LHCN-M2 (cell line): ENCODE measurements around the gene DRG2. TPM values are rescaled to one million over a fixed set of nuclear protein-coding genes. Genes with fewer than 3 reads are reported as not detected.

Source experiments
- DNase-seq: peaks from one replicate; pipeline ENCODE4 v3.0.0-alpha.2; 2012; ENCODE audit warnings: low read depth
- total RNA-seq: library from RNA; depleted of rRNA; stranded (reverse); fragments of >200 nt; gene quantifications from 2 replicates; pipeline ENCODE4 v1.2.3, GENCODE V29; 2014

Gene DRG2
- total RNA-seq, 1 experiment from 2014 or later = 49.5 TPM

DNA sequence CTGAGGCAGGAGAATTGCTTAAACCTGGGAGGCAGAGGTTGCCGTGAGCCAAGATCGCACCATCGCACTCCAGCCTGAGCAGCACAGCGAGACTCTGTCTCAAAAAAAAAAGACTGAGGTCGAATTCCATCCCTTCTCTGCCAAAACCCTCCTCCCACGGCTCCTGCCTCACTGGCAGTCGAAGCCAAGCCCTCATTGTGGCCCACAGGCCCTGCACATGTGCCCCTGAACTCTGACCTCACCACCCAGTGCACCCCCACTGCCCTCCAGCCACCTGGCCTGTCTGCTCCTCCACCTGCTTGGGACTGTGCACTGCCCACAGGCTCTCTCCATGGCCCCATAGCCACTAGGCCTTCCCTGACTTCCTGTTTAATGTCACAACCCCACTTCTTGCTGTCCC, 27.8 kb downstream of the DRG2 start:
- DNase-seq = no peak

DNA sequence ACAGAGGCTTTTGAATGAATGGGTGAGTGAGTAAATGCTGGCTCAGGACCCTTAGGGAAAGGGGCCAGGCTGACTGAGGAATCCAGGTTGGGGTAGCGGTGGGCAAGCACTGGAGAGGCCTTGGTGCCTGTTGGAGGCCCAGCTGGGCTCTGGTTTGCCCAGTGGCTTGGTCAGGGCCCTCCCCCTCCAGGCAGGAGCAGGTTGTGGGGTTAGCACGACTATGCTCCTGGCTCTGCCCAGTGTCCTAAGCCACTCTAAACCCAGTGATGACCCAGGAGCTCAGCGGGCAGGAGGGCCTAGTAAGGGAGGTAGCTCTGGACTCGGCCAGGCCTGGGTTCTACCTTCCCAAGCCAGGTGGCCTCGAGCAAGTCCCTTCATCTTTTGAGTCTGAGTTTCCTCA, 28.3 kb downstream of the DRG2 start:
- DNase-seq = no peak

DNA sequence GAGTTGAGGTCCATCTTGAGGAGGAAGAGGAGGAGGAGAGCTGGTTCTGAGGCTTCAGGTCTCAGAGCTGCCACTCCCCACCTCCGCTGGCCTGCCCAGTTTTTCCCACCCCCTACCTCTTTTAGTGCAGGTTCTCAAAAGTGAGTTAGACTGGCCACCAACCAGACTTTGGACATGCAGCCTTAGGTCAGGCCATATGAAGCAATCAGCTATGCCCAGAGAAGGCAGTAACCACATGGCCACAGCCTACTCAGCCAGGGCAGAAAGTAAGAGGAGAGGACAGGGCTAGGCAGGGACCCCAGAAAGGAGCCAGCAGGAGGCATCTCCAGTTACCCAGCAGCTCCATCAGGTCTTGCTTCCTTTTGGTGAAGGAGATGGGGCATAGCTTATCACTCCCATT, 29.8 kb downstream of the DRG2 start:
- DNase-seq = no peak

DNA sequence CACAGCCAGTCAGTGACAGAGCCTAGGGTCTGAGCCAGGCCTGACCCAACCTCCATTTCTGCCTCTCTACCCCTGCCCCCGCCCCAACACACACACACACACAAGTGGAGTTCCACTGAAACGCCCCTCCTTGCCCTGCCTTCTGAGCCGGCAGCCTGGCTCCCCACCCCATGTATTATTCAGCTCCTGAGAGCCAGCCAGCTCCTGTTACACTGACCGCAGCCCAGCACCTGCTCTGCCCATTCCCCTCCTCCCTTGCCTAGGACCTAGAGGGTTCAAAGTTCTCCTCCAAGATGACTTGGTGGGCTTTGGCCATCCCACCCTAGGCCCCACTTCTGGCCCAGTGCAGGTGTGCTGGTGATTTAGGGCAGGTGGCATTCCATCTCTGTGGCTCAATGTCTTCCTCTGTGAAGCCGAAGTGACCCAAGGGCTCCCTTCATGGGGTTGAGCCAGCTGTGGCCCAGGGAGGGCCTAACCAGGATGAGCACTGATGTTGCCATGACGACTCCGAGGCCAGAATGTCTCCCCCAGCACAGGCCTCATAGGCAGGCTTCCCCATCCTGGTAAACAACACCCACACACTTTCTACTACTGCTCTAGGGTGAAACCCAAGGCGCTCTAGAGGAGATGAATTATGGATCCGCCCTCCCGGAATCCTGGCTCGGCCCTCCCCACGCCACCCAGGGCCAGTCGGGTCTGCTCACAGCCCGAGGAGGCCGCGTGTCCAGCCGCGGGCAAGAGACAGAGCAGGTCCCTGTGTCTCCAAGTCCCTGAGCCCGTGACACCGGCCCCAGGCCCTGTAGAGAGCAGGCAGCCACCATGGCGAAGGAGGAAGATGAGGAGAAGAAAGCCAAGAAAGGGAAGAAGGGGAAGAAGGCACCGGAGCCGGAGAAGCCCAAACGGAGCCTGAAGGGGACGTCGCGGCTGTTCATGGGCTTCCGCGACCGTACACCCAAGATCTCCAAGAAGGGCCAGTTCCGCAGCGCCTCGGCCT, 30.5 kb downstream of the DRG2 start:
- no peak for DNase-seq

DNA sequence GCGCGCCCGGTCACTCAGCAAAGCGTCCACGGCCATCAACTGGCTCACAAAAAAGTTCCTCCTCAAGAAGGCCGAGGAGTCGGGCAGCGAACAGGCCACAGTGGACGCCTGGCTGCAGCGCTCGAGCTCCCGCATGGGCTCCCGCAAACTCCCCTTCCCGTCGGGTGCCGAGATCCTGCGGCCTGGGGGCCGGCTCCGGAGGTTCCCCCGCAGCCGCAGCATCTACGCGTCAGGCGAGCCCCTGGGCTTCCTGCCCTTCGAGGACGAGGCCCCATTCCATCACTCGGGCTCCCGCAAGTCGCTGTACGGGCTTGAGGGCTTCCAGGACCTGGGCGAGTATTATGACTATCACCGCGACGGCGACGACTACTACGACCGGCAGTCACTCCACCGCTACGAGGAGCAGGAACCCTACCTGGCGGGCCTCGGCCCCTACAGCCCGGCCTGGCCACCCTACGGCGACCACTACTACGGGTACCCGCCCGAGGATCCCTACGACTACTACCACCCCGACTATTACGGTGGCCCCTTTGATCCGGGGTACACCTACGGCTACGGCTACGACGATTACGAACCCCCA, 31.5 kb downstream of the DRG2 start:
- no peak for DNase-seq

DNA sequence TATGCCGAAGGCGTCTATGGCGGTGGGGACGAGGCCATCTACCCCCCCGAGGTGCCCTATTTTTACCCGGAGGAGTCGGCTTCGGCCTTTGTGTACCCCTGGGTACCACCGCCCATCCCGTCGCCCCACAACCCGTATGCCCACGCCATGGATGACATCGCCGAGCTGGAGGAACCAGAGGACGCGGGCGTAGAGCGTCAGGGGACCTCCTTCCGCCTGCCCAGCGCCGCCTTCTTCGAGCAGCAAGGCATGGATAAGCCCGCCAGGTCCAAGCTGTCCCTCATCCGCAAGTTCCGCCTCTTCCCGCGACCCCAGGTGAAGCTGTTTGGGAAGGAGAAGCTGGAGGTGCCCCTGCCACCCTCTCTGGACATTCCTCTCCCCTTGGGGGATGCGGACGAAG, 32.2 kb downstream of the DRG2 start:
- no peak for DNase-seq

DNA sequence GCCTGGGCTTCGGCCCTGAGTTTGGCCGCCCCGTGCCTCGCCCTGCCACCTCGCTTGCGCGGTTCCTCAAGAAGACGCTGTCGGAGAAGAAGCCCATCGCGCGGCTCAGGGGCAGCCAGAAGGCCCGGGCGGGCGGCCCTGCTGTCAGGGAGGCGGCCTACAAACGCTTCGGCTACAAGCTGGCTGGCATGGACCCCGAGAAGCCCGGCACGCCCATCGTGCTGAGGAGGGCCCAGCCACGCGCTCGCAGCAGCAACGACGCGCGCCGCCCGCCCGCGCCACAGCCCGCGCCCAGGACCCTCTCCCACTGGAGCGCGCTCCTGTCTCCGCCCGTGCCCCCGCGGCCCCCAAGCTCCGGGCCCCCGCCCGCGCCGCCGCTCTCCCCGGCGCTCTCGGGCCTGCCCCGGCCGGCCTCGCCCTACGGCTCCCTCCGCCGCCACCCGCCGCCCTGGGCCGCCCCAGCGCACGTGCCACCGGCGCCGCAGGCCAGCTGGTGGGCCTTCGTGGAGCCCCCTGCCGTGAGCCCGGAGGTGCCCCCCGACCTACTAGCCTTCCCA, 32.8 kb downstream of the DRG2 start:
- no peak for DNase-seq

DNA sequence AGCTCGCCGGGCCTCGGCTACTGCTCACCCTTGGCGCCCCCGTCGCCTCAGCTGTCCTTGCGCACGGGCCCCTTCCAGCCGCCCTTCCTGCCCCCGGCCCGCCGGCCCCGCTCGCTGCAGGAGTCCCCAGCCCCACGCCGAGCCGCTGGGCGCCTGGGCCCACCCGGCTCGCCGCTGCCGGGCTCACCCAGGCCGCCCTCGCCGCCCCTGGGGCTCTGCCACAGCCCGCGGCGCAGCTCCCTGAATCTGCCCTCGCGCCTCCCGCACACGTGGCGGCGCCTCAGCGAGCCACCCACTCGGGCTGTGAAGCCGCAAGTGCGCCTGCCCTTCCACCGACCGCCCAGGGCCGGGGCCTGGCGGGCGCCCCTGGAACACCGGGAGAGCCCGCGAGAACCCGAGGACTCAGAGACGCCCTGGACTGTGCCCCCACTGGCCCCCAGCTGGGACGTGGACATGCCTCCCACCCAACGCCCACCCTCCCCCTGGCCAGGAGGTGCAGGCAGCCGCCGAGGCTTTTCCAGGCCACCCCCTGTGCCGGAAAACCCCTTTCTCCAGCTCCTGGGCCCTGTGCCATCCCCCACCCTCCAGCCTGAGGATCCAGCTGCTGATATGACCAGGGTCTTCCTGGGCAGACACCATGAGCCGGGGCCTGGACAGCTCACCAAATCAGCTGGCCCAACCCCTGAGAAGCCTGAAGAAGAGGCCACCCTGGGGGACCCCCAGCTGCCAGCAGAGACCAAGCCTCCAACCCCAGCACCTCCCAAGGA, 33.6 kb downstream of the DRG2 start:
- DNase-seq = no peak

DNA sequence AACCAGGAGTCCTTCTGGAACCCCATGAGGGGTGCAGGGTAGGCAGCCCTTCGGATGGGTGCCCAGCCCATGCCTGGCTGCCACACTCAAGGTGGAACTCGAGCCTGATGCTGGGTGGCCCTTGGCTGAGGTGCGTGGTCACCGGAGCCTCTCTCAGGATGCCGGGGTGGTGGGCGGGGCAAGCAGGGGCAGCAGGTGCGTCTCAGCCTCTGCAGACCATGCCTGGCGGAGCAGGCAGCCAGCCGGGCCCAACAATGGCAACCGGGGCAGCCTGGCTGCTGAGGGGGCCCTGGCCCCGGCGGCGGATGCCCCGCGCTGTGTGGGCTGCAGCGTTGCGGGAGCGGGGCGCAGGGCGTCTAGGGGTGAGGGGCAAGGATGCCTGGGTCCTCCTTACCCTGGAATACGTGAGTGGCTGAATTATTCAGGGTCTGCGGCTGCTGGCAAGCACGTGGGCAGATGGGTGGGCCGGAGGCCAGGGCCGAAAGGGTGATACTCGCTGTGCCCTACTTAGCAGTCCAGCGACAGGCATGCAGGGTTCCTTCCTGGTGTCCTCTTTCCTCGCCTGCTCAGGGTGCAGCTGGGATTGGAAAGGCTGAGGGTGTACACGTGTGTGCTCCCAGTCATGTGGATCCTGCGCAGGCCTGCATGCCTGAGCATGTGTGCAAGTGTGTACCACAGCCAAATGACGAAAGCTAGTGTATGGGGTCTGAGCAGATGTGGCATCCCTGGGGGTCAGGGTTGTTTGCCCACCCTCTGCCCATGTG, 35.4 kb downstream of the DRG2 start:
- no peak for DNase-seq

DNA sequence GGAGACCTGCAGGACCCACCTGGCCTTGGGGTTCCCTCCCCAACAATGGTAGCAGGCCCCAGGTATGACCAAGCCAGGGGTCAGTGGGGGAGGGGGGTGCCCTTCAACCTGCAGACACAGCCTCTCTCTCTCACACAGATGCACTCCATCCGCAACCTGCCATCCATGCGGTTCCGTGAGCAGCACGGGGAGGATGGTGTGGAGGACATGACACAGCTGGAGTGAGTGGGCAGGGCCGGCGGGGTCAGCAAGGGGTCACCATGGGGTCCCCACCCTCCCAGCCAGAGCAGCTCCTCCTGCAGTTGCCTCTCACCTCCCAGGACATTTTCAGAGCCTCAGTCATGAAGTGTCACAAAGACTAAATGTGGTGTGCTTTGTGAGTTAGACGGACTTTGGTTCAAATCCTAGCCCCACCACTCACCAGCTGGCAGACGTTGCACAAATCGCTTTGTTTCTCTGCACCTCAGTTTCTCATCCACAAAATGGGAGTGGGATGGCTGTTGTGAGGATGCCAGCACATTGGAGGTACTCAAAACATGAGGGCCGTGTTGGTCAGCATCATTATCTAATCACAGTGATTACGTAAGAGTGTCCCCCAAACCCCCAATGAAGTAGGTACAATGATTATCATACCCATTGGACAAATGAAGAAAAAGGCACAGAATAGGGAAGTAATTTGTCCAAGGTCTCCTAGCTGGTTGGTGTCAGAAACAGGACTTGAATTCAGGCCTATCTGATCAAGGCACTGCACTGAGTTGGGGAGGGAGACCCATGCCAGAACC, 36.8 kb downstream of the DRG2 start:
- DNase-seq = no peak

DNA sequence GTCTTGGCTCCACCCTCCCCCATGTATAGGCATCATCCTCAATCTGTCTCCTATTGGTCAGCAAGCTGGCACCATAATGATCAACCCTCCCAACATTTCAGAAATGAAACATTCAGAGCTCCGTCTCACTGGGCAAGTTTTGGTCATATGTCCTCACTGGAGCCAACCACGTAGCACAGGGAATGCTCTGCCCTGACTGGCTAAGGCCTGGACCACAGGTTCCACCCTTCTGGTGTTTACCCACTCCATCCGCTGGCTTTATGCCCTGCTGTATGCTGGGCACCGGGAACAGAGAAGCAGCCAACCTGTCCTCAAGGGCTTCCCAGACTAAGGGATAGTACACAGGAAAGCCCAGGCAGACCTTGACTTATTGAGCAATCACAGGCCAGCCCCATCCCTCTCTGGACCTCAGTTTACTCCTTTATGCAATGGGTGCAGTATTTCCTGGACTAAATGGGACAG, 41.3 kb downstream of the DRG2 start:
- peak; percentile 58 for DNase-seq

DNA sequence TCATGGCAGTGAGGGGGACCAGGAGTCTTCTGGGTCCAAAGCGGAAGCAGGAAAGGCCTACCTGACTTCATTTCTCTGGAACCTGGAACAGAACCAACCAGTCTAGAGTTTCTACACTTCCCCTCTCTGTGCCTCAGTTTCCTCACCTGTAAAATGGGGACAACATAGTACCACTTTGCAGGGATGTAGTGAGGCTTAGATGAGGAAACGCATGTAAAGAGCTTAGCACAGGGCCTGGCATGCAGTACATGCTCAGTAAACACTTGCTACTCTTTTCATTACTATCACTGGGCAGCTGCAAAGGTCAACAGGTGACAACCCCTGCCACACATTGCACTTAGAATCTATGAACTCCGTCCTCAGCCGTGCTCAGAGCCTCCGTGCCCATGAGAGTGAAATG, 45.0 kb downstream of the DRG2 start:
- DNase-seq = no peak

DNA sequence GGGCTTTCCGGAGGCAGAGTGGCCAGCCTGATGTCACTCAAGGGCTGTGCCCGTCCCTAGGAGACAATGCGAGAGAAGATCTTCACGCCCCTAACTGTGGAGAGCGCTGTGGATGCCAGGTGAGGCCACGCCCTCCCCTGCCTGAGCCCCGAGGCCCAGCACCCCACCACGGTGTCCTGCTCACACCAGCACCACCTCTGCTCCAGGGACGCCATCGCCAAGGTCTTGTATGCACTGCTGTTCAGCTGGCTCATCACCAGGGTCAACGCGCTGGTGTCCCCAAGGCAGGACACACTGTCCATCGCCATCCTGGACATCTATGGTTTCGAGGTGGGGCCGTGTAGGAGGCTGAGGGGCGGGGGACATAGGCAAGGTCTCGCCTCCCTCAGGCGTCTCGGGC, 48.6 kb downstream of the DRG2 start:
- no peak for DNase-seq

DNA sequence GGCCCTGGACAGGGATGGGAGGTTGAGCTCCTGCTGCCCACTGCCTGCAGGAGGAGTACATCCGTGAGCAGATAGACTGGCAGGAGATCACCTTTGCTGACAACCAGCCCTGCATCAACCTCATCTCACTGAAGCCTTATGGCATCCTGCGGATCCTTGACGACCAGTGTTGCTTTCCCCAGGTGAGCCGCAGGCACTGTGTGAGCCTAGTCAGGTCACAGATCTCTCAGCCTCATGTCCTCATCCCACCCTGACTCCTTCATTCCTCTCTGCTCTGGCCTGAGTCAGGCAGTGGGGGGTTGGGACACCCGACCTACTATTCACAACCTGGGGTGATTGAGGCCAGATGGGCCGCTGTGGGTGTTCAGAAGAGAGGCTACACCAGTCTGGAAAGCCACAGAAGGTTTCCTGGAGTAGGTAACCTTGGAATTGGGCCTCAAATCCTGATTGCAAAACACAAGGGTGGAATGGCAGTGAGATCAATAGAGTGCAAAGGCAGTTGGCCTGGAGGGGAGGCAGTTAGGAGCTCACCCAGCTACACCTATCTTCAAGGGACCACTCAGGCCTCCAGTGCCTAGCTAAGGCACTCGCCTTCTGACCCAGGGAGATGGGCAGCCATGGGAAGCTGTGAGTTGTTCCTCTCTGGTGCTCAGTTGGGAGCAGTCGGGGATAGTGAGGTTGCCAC, 50.5 kb downstream of the DRG2 start:
- no peak for DNase-seq

DNA sequence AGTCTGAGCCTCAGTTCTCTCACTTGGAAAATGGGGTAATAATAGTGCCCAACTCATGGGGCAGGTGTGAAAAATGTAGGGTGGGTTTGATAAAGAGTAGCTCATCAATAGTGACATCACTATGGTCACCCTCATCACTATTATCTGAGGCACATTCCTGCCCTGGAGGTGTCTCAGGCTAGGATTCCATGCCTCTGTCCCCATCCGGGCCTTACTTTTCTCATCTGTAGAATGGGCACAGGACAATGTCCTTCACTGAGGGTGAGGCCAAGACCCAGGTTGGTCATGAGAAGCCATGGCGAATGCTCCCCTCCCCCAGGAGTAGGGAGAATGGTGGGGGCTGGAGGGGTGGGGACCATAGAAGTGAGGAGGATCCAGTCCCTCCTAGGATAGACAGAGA, 51.3 kb downstream of the DRG2 start:
- DNase-seq = no peak

DNA sequence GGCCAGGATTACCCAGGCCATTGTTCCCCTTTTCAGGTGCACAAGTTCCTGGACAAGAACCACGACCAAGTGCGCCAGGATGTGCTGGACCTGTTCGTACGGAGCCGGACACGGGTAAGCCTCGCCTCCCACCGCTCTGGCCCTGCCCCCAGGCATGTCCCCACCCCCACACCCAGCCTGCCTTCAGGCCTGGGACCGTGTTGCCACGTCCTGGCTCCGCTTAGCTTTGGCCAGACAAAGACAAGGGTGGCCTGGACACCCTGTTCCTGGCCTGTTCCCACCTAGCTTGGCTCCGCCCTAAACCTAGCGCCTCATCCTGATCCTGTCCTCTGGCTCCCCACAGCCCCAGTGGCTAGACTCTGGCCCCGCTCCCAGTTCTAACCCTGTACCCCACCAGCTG, 51.8 kb downstream of the DRG2 start:
- DNase-seq = no peak

DNA sequence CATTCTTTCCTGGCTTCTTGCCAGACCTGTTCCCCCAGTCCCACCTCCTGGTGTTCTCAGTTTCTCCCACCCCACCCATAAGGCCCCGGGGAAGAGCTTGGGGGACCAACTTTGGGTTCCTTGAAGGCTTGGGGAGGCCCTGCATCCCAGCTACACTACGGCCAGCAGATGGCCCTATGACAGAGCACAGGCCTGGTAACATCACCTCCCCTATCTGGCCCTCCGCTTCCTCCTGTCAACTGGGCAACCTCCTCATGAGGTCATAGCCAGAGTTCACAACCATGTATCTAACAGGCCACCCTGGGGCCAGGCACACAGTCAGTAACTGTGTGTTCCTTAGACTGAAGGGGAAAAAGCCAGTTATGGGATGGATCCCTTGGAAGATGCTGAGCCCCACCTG, 52.2 kb downstream of the DRG2 start:
- peak; percentile 29 for DNase-seq

DNA sequence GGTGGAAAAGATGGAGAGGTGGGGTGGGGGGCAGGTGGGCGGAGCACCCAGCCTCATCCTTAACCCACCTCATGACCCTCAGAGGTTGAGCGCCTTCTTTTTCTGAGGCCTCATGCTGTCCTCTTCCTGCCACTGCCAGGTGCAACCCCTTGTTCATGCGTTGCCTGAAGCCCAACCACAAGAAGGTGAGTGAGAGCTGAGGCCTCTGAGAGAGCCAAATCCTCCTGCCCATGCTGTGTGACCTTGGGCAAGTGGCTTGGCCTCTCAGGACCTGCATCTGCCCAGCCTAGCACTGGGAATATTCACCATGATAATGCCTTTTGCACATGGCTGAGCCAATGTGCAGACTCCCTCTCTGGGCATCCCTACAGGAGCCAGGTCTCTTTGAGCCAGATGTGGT, 52.9 kb downstream of the DRG2 start:
- DNase-seq = no peak

DNA sequence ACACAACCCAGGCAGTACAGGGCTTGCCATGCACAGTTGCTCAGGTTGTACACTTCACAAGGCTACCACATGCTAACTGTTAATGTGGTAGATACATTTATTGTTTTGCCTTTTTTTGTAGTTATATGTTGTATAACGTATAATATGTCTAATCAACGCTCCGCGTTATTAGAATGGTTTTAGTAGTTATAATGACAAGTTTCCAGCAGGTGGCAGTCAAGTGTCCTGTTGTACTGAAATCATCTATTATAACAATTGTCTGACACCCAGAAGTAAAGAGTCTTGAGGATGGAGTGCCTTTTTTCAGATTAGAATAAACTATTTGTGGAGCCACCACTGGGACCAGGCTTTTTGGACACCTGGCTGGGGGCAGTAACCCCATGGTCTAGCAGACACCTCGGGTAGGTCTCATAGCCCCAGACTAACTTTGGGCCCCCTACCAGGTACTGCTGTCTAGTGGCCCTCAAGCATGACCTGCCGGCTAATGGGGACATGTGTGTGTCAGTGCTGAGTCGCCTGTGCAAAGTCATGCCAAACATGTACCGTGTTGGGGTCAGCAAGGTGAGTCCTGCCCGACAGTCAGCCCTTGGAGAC, 53.6 kb downstream of the DRG2 start:
- peak; percentile 52 for DNase-seq
